HepG2 (cell line): ENCODE measurements around the gene SSBP4. TPM values are rescaled to one million over a fixed set of nuclear protein-coding genes. Genes with fewer than 3 reads are reported as not detected.
A peak's percentile ranks its signal among the peaks of the same experiment; 100 is the strongest.

Source experiments
- FOSL1 ChIP-seq: sonication (generic); formaldehyde crosslinking; IDR thresholded peaks from 2 replicates; pipeline ENCODE4 v1.9.0; 2021; ENCODE audit warnings: missing genetic modification reagents, borderline replicate concordance
- KDM4B ChIP-seq: sonication (generic); formaldehyde crosslinking; IDR thresholded peaks from 2 replicates; pipeline ENCODE4 v1.4.0; 2020; ENCODE audit warnings: missing genetic modification reagents
- MED1 ChIP-seq: sonication (generic); formaldehyde crosslinking; IDR thresholded peaks from 2 replicates; pipeline ENCODE4 v1.4.0; 2020; ENCODE audit warnings: missing genetic modification reagents
- NKX3-1 ChIP-seq: sonication (generic); formaldehyde crosslinking; IDR thresholded peaks from 2 replicates; pipeline ENCODE4 v1.5.0; 2020; ENCODE audit warnings: missing genetic modification reagents
- NR2C2 ChIP-seq: sonication (generic); formaldehyde crosslinking; IDR thresholded peaks from 2 replicates; pipeline ENCODE4 v1.4.0; 2020; ENCODE audit warnings: missing genetic modification reagents, mild to moderate bottlenecking, moderate library complexity, borderline replicate concordance
- NRL ChIP-seq: sonication (generic); formaldehyde crosslinking; IDR thresholded peaks from 2 replicates; pipeline ENCODE4 v1.5.0; 2020; ENCODE audit warnings: missing genetic modification reagents, mild to moderate bottlenecking, moderate library complexity, borderline replicate concordance
- STAT5B ChIP-seq: sonication (generic); formaldehyde crosslinking; IDR thresholded peaks from 2 replicates; pipeline ENCODE4 v1.4.0; 2020; ENCODE audit warnings: missing genetic modification reagents
- TFDP2 ChIP-seq: sonication (generic); formaldehyde crosslinking; IDR thresholded peaks from 2 replicates; pipeline ENCODE4 v1.4.0; 2020; ENCODE audit warnings: missing genetic modification reagents
- TRIM24 ChIP-seq: sonication (generic); formaldehyde crosslinking; IDR thresholded peaks from 2 replicates; pipeline ENCODE4 v1.8.0; 2022; ENCODE audit warnings: mild to moderate bottlenecking, missing genetic modification reagents
- ZNF225 ChIP-seq: sonication (generic); formaldehyde crosslinking; IDR thresholded peaks from 2 replicates; pipeline ENCODE4 v1.4.0; 2020; ENCODE audit warnings: mild to moderate bottlenecking, missing genetic modification reagents
- ZNF44 ChIP-seq: sonication (generic); formaldehyde crosslinking; IDR thresholded peaks from 2 replicates; pipeline ENCODE4 v1.5.1; 2020; ENCODE audit warnings: mild to moderate bottlenecking, missing genetic modification reagents
- ZNF574 ChIP-seq: sonication (generic); formaldehyde crosslinking; IDR thresholded peaks from 2 replicates; pipeline ENCODE4 v1.4.0; 2020; ENCODE audit warnings: missing genetic modification reagents
- ZNF629 ChIP-seq: sonication (generic); formaldehyde crosslinking; conservative IDR thresholded peaks from 2 replicates; pipeline ENCODE4 v1.5.0; 2020; ENCODE audit warnings: missing genetic modification reagents
- ZNF709 ChIP-seq: sonication (generic); formaldehyde crosslinking; IDR thresholded peaks from 2 replicates; pipeline ENCODE4 v1.5.0; 2020; ENCODE audit warnings: mild to moderate bottlenecking, missing genetic modification reagents
- ZNF75D ChIP-seq: sonication (generic); formaldehyde crosslinking; IDR thresholded peaks from 2 replicates; pipeline ENCODE4 v1.8.1; 2023; ENCODE audit warnings: missing genetic modification reagents, mild to moderate bottlenecking, borderline replicate concordance
- ZSCAN25 ChIP-seq: sonication (generic); formaldehyde crosslinking; IDR thresholded peaks from 2 replicates; pipeline ENCODE4 v1.8.0; 2022; ENCODE audit warnings: mild to moderate bottlenecking, missing genetic modification reagents
- polyA plus RNA-seq, 8 experiments: library from polyadenylated mRNA; depleted of rRNA in 3 of 8; stranded (reverse) in 7 of 8; unstranded in 1 of 8; fragments of >200 nt; fragmentation: Illumina TruSeq in 4 of 8; extraction: Trizol in 4 of 8; gene quantifications; 2 replicates each; pipeline versions ENCODE4 v1.2.1 to v1.2.3, GENCODE V29; 2011 to 2016; ENCODE audit warnings: low read depth in 4 of 8, missing spikeins in 1 of 8, mixed read lengths in 1 of 8; ENCODE audit not compliant: insufficient read depth in 1 of 8
- total RNA-seq, 5 experiments: library from RNA; depleted of rRNA; stranded (reverse); fragments of >200 nt; fragmentation: Illumina TruSeq; extraction: Trizol; gene quantifications; 2 replicates each; pipeline ENCODE4 v1.2.3, GENCODE V29; 2016; ENCODE audit warnings: low read depth in 1 of 5
- TF ChIP-seq, protein P1 (sequence below): sonication (generic); formaldehyde crosslinking; IDR thresholded peaks from 2 replicates; pipeline ENCODE4 v1.4.0; 2020; ENCODE audit warnings: missing genetic modification reagents
- TF ChIP-seq, protein P2 (sequence below): sonication (generic); formaldehyde crosslinking; IDR thresholded peaks from 2 replicates; pipeline ENCODE4 v1.5.1; 2020; ENCODE audit warnings: missing genetic modification reagents, mild to moderate bottlenecking, borderline replicate concordance

Gene SSBP4
- total and polyA plus RNA-seq, 2 of the 13 experiments (the other 11 are each of a cell fraction or from before 2014, with no cell fraction given) = 20.8 to 39.5 TPM

DNA sequence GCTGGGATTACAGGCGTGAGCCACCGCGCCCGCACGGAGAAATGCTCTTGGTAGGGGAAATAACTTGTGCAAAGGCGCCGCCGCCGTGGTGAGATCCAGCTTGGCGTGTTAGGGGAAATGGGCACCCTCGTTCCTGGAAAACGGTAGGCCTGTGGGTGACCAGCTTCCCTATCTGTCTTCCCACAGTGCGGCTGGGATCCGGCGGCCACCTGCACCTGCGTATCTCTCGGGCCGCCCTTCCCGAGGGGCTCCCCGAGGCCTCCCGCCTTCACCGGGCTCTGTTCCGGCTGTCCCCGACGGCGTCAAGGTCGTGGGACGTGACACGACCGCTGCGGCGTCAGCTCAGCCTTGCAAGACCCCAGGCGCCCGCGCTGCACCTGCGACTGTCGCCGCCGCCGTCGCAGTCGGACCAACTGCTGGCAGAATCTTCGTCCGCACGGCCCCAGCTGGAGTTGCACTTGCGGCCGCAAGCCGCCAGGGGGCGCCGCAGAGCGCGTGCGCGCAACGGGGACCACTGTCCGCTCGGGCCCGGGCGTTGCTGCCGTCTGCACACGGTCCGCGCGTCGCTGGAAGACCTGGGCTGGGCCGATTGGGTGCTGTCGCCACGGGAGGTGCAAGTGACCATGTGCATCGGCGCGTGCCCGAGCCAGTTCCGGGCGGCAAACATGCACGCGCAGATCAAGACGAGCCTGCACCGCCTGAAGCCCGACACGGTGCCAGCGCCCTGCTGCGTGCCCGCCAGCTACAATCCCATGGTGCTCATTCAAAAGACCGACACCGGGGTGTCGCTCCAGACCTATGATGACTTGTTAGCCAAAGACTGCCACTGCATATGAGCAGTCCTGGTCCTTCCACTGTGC, 30.9 kb upstream of the SSBP4 start (continued):
- TF ChIP-seq ZNF574 (peak; percentile 63), ZNF225 (CRISPR knock-in tag) (no peak), NKX3-1 (CRISPR knock-in tag) (no peak), ZNF709 (CRISPR knock-in tag) (no peak; the same call in 1 of the 2 replicates), MED1 (CRISPR knock-in tag) (peak; percentile 88), FOSL1 (CRISPR knock-in tag) (peak; percentile 21; the same call in 1 of the 2 replicates), ZNF75D (no peak), TRIM24 (CRISPR knock-in tag) (no peak), KDM4B (CRISPR knock-in tag) (no peak), ZNF44 (CRISPR knock-in tag) (peak; percentile 27; the same call in 1 of the 2 replicates), NR2C2 (no peak; the same call in none of the 2 replicates), NRL (CRISPR knock-in tag) (peak; percentile 86), ZSCAN25 (CRISPR knock-in tag) (peak; percentile 42; the same call in 1 of the 2 replicates), ZNF629 (no peak), STAT5B (CRISPR knock-in tag) (no peak), TFDP2 (CRISPR knock-in tag) (peak; percentile 24; the same call in 1 of the 2 replicates)
- TF ChIP-seq, protein P1, sequence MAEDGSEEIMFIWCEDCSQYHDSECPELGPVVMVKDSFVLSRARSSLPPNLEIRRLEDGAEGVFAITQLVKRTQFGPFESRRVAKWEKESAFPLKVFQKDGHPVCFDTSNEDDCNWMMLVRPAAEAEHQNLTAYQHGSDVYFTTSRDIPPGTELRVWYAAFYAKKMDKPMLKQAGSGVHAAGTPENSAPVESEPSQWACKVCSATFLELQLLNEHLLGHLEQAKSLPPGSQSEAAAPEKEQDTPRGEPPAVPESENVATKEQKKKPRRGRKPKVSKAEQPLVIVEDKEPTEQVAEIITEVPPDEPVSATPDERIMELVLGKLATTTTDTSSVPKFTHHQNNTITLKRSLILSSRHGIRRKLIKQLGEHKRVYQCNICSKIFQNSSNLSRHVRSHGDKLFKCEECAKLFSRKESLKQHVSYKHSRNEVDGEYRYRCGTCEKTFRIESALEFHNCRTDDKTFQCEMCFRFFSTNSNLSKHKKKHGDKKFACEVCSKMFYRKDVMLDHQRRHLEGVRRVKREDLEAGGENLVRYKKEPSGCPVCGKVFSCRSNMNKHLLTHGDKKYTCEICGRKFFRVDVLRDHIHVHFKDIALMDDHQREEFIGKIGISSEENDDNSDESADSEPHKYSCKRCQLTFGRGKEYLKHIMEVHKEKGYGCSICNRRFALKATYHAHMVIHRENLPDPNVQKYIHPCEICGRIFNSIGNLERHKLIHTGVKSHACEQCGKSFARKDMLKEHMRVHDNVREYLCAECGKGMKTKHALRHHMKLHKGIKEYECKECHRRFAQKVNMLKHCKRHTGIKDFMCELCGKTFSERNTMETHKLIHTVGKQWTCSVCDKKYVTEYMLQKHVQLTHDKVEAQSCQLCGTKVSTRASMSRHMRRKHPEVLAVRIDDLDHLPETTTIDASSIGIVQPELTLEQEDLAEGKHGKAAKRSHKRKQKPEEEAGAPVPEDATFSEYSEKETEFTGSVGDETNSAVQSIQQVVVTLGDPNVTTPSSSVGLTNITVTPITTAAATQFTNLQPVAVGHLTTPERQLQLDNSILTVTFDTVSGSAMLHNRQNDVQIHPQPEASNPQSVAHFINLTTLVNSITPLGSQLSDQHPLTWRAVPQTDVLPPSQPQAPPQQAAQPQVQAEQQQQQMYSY (CRISPR knock-in tag) = peak; percentile 58
- TF ChIP-seq, protein P2, sequence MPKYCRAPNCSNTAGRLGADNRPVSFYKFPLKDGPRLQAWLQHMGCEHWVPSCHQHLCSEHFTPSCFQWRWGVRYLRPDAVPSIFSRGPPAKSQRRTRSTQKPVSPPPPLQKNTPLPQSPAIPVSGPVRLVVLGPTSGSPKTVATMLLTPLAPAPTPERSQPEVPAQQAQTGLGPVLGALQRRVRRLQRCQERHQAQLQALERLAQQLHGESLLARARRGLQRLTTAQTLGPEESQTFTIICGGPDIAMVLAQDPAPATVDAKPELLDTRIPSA (CRISPR knock-in tag) = 0 out of 2 replicates have a peak, but pooled peaks have one; percentile 35
